ENCODE results near the gene SLC28A2. TPM values are rescaled to one million over a fixed set of nuclear protein-coding genes. Genes with fewer than 3 reads are reported as not detected.
A peak's percentile ranks its signal among the peaks of the same experiment; 100 is the strongest.
"Not testable (repeated sequence)": the region's sequence is repeated elsewhere in the genome, so short reads cannot be mapped to it uniquely, and the experiment has no call there.

SLC28A2 gene
- total RNA-seq, 1 donor from 2014 or later: not detected

DNA sequence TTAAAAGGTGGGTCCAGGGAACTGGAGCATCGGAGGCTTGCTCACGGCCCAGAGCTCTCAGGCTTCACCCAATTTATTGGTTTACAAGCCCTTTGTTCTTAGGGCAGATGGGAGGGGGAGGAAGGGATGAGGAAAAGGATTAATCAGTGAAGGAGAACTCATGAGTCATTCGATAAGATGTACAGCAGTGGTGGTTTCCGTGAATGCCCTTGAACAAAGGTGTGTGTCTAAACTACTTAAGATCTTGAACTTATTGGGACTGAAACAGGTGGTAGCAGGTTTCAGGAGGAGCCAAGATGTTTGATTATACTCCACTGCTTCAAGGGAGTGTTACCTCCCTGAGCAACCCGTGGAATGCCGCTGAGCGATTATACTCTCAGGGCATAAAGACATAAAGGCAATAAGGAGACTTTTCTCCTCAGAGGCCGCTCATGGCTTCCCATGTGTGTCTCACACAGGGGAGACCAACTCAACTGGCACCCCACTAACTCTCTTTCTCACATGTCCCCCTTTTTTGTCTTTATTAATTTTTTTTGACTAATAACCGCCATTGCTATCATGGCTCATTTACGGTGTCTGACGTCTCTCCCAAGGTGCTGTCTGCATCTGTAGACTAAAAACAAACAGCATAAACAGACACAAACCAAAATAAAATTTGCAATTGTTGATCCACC, 17.3 kb upstream of the SLC28A2 start:
- no peak for DNase-seq (ENCODE audit: low read depth)
- H3K4me3 ChIP-seq (ENCODE audit: low read depth, low read length): no peak overlapping the region
- TF ChIP-seq CTCF (conservative IDR thresholded peaks at IDR 0.05; ENCODE audit: low read depth, low read length): no peak

GRCh38 chr15:45236806-45237205, 15.2 kb upstream of the SLC28A2 start:
- not testable (repeated sequence) for H3K4me3 ChIP-seq (ENCODE audit: low read depth, low read length); DNase-seq (ENCODE audit: low read depth)

- no peak overlapping the region for H3K4me3 ChIP-seq (ENCODE audit: low read depth, low read length)
- no peak for TF ChIP-seq CTCF (conservative IDR thresholded peaks at IDR 0.05; ENCODE audit: low read depth, low read length)
- DNase-seq (ENCODE audit: low read depth): no peak
Measured at GRCh38 chr15:45242289-45242688, 9.7 kb upstream of the SLC28A2 start.

DNA sequence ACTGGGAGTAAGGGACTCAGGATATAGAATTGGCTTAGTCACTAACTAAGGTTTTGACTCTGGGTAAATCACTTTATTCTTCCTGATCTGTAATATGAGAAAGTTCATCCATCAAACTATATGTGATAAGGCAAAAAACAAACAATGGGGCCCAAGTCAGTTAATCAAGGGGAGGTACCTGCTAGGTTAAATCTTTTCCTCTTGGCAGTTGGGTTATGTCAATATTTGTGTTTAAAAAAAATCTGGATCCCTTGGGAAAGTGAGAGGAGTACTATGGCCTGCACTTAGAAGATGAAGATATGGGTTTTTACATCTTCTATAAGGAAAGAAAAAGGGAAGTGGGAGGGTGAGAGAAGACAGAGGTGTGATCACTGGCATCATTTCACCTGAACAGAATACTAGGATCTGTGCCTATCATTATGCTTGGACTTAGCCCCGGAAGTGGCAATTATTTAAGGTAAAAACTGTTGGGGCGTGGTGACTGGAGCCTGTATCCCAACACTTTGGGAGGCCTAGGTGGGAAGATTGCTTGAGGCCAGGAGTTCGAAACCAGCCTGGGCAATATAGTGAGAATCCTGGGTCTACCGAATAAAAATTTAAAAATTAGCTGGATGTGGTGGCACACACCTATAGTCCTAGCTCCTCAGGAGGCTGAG, 2.8 kb upstream of the SLC28A2 start:
- DNase-seq (ENCODE audit: low read depth): no peak
- no peak overlapping the region for H3K4me3 ChIP-seq (ENCODE audit: low read depth, low read length)
- TF ChIP-seq CTCF (conservative IDR thresholded peaks at IDR 0.05; ENCODE audit: low read depth, low read length): no peak

DNA sequence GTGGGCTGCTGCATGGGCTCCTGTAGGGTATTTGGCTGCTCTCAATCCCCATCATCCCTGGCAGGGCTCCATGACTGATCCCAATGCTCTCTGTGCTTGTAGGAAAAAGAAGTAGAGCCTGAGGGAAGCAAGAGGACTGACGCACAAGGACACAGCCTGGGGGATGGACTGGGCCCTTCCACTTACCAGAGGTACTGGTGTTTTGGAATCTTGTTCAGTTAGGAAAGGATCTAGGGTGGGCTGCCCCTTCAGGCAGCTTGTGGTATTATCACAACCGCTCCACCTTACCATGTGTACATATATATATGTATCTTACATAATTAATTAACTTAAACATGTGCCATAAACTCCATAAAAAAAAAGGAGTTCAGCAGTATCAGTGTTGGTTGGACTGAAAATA, 1.3 kb downstream of the SLC28A2 start:
- peak; percentile 41 for TF ChIP-seq CTCF (conservative IDR thresholded peaks at IDR 0.05; ENCODE audit: low read depth, low read length)
- no peak overlapping the region for H3K4me3 ChIP-seq (ENCODE audit: low read depth, low read length)
- no peak for DNase-seq (ENCODE audit: low read depth)

DNA sequence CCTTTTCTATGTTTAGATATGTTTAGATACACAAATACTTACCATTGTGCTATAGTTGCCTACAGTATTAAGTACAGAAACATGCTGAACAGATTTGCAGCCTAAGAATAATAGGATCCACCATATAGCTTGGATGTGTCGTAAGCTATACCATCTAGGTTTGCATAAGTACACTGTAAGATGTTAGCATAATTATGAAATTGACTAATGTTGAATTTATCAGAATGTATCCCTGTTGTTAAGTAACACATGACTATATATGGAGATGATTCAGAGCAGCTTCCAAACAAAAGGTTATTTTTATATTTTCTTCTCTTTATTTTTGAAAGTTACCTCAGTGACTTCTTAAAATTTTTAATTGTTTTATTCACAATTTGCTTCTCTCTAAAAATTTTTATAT, 2.4 kb downstream of the SLC28A2 start:
- DNase-seq (ENCODE audit: low read depth): no peak
- TF ChIP-seq CTCF (conservative IDR thresholded peaks at IDR 0.05; ENCODE audit: low read depth, low read length): no peak
- H3K4me3 ChIP-seq (ENCODE audit: low read depth, low read length): no peak overlapping the region

GRCh38 chr15:45254824-45255223, 2.8 kb downstream of the SLC28A2 start:
- H3K4me3 ChIP-seq (ENCODE audit: low read depth, low read length); DNase-seq (ENCODE audit: low read depth): not testable (repeated sequence)

- no peak overlapping the region for H3K4me3 ChIP-seq (ENCODE audit: low read depth, low read length)
- DNase-seq (ENCODE audit: low read depth): no peak
- no peak for TF ChIP-seq CTCF (conservative IDR thresholded peaks at IDR 0.05; ENCODE audit: low read depth, low read length)
Measured at GRCh38 chr15:45259796-45260195, 7.8 kb downstream of the SLC28A2 start.
